ENCODE measurements around the gene ZMYND8.

DNA sequence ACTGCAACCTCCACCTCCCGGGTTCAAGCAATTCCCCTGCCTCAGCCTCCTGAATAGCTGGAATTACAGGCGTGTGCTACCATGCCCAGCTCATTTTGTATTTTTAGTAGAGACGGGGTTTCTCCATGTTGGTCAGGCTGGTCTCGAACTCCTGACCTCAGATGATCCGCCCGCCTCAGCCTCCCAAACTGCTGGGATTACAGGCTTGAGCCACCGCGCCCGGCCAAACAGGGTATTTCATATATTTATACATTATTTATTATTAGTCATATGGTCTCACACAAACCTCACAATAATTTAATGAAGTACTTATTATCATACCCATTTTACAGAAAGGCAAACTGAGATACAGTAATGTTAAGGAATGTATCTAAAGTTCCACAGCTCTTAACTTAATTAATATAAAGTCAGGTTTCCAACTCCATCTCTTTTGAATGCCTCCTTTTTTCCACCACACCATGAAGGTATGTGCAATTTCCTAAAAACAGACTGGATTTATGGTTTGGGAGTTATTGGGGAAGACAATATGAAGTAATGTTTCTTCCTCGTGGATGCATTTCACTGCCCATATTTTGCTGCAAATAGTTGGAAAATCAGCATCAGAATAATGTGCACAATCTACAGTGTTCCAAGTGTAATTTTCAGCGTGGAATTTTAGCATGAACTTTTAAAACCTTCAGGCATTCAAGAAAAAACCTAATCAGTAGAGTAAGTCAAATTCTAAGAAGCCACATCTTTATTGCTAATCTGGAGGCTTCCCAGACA is 65.7 kb downstream of the ZMYND8 start:
- TF ChIP-seq, protein P1, sequence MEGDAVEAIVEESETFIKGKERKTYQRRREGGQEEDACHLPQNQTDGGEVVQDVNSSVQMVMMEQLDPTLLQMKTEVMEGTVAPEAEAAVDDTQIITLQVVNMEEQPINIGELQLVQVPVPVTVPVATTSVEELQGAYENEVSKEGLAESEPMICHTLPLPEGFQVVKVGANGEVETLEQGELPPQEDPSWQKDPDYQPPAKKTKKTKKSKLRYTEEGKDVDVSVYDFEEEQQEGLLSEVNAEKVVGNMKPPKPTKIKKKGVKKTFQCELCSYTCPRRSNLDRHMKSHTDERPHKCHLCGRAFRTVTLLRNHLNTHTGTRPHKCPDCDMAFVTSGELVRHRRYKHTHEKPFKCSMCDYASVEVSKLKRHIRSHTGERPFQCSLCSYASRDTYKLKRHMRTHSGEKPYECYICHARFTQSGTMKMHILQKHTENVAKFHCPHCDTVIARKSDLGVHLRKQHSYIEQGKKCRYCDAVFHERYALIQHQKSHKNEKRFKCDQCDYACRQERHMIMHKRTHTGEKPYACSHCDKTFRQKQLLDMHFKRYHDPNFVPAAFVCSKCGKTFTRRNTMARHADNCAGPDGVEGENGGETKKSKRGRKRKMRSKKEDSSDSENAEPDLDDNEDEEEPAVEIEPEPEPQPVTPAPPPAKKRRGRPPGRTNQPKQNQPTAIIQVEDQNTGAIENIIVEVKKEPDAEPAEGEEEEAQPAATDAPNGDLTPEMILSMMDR (IDR thresholded peaks at IDR 0.05) = no peak
- TF ChIP-seq, protein P2, sequence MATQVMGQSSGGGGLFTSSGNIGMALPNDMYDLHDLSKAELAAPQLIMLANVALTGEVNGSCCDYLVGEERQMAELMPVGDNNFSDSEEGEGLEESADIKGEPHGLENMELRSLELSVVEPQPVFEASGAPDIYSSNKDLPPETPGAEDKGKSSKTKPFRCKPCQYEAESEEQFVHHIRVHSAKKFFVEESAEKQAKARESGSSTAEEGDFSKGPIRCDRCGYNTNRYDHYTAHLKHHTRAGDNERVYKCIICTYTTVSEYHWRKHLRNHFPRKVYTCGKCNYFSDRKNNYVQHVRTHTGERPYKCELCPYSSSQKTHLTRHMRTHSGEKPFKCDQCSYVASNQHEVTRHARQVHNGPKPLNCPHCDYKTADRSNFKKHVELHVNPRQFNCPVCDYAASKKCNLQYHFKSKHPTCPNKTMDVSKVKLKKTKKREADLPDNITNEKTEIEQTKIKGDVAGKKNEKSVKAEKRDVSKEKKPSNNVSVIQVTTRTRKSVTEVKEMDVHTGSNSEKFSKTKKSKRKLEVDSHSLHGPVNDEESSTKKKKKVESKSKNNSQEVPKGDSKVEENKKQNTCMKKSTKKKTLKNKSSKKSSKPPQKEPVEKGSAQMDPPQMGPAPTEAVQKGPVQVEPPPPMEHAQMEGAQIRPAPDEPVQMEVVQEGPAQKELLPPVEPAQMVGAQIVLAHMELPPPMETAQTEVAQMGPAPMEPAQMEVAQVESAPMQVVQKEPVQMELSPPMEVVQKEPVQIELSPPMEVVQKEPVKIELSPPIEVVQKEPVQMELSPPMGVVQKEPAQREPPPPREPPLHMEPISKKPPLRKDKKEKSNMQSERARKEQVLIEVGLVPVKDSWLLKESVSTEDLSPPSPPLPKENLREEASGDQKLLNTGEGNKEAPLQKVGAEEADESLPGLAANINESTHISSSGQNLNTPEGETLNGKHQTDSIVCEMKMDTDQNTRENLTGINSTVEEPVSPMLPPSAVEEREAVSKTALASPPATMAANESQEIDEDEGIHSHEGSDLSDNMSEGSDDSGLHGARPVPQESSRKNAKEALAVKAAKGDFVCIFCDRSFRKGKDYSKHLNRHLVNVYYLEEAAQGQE (IDR thresholded peaks at IDR 0.05; ENCODE audit: insufficient read depth in 1 of 2, low read depth in 2 of 2, low read length in 1 of 2) = no peak
- TF ChIP-seq POLR2AphosphoS5 (IDR thresholded peaks at IDR 0.05; ENCODE audit: low read depth, low read length) = no peak

All from Panc1 (cell line).